ENCODE measurements around the gene NKX2-8. TPM values are rescaled to one million over a fixed set of nuclear protein-coding genes. Genes with fewer than 3 reads are reported as not detected.

NKX2-8 gene
- total RNA-seq = not detected
- polyA plus RNA-seq = not detected

- Histone ChIP-seq H3K4me3 (ENCODE audit: low read depth, low read length) (peak within 1 kb of the TSS; percentile 39), H3K36me3 (ENCODE audit: insufficient read depth) (no peaks in the 10 kb centered on the region), H3K4me1 (ENCODE audit: insufficient read depth) (no peaks in the 10 kb centered on the region), H3K27ac (ENCODE audit: low read depth) (no peak within 1 kb of the TSS)
- 1% methylated on average over 62 of the region's 62 CpGs for WGBS
- DNase-seq (ENCODE audit: extremely low spot score) = no peak
These were observed at the start of gene NKX2-8 for GRCh38 chr14:36582011-36582873. TSS of gene NKX2-8 (minus strand) at chr14:36582614. CDS start at chr14:36582389, 225 bp downstream.

GRCh38 chr14:36627981-36628380 is 45.6 kb upstream of the NKX2-8 start:
- H3K4me3 ChIP-seq (ENCODE audit: low read depth, low read length) = no peak overlapping the region
- 55% methylated on average over 3 of the region's 3 CpGs for WGBS
- H3K27ac ChIP-seq (ENCODE audit: low read depth) = no peak overlapping the region
- no peak for DNase-seq (ENCODE audit: extremely low spot score)
- H3K4me1 ChIP-seq (ENCODE audit: insufficient read depth) = no peaks in the 10 kb centered on the region
- no peaks in the 10 kb centered on the region for H3K36me3 ChIP-seq (ENCODE audit: insufficient read depth)

DNA sequence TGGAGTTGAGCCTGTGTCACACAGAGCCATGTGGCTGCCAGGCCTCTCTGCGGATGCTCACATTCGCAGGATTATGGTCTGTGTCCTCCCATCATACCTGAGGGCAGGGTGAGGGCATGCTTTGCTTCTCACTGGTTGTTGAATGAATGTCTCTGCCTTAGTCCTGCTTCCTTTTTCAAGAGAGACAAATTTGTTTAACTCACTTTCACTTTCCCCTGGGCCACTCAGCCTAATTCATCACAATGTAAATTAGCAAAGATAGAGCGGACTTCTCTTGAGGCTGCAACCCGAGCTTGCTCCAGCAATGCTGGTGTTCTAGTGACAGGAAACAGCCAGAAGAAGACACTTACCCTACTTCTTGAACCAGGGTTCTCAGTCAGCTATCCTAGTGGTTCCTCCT is 43.7 kb upstream of the NKX2-8 start:
- WGBS = 73% methylated on average over 4 of the region's 4 CpGs
- no peak overlapping the region for H3K27ac ChIP-seq (ENCODE audit: low read depth)
- no peak for DNase-seq (ENCODE audit: extremely low spot score)
- H3K36me3 ChIP-seq (ENCODE audit: insufficient read depth) = no peaks in the 10 kb centered on the region
- no peaks in the 10 kb centered on the region for H3K4me1 ChIP-seq (ENCODE audit: insufficient read depth)
- H3K4me3 ChIP-seq (ENCODE audit: low read depth, low read length) = no peak overlapping the region

GRCh38 chr14:36625436-36625835 is 43.0 kb upstream of the NKX2-8 start:
- 76% methylated on average over 4 of the region's 4 CpGs for WGBS
- H3K27ac ChIP-seq (ENCODE audit: low read depth) = no peak overlapping the region
- no peak for DNase-seq (ENCODE audit: extremely low spot score)

GRCh38 chr14:36625014-36625413 is 42.6 kb upstream of the NKX2-8 start:
- WGBS = 83% methylated on average over 1 of the region's 1 CpG
- no peak overlapping the region for H3K27ac ChIP-seq (ENCODE audit: low read depth)
- DNase-seq (ENCODE audit: extremely low spot score) = no peak
- H3K4me1 ChIP-seq (ENCODE audit: insufficient read depth) = no peaks in the 10 kb centered on the region
- H3K4me3 ChIP-seq (ENCODE audit: low read depth, low read length) = no peak overlapping the region
- H3K36me3 ChIP-seq (ENCODE audit: insufficient read depth) = no peaks in the 10 kb centered on the region

More at GRCh38 chr14:36625436-36625835, 43.0 kb upstream of the NKX2-8 start:
- Histone ChIP-seq H3K36me3 (ENCODE audit: insufficient read depth) (no peaks in the 10 kb centered on the region), H3K4me3 (ENCODE audit: low read depth, low read length) (no peak overlapping the region), H3K4me1 (ENCODE audit: insufficient read depth) (no peaks in the 10 kb centered on the region)

GRCh38 chr14:36619853-36620252 is 37.4 kb upstream of the NKX2-8 start:
- H3K4me3 ChIP-seq (ENCODE audit: low read depth, low read length) = no peak overlapping the region
- H3K4me1 ChIP-seq (ENCODE audit: insufficient read depth) = no peaks in the 10 kb centered on the region
- H3K27ac ChIP-seq (ENCODE audit: low read depth) = no peak overlapping the region
- H3K36me3 ChIP-seq (ENCODE audit: insufficient read depth) = no peaks in the 10 kb centered on the region
- 81% methylated on average over 2 of the region's 2 CpGs for WGBS
- no peak for DNase-seq (ENCODE audit: extremely low spot score)

- whole genome bisulfite sequencing = 55% methylated on average over 3 of the region's 3 CpGs
These were observed 36.7 kb upstream of the NKX2-8 start for GRCh38 chr14:36619131-36619530.

DNA sequence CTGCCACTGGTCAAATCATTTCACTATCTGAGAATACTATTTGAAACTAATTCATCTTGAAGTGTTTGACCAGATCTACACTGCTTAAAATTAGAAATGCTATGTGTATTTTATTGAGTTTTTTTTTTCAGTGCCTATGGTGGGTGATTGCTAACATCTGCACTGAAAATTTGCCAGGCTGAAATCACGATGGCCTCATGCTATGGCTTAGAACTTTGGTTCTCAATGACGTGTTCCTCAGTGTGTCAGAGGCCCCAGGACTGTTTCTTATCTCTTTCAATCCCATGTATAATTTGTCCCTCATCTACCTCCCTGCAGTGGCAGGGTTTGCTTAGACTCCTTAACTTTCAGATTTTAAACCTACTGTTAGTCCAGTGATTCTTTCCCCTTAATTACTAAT is 36.2 kb upstream of the NKX2-8 start:
- DNase-seq (ENCODE audit: extremely low spot score) = no peak
- WGBS = 38% methylated on average over 2 of the region's 2 CpGs
- H3K36me3 ChIP-seq (ENCODE audit: insufficient read depth) = no peaks in the 10 kb centered on the region
- H3K4me3 ChIP-seq (ENCODE audit: low read depth, low read length) = no peak overlapping the region
- H3K27ac ChIP-seq (ENCODE audit: low read depth) = no peak overlapping the region
- no peaks in the 10 kb centered on the region for H3K4me1 ChIP-seq (ENCODE audit: insufficient read depth)

More at GRCh38 chr14:36619131-36619530, 36.7 kb upstream of the NKX2-8 start:
- Histone ChIP-seq H3K27ac (ENCODE audit: low read depth) (no peak overlapping the region), H3K4me1 (ENCODE audit: insufficient read depth) (no peaks in the 10 kb centered on the region), H3K4me3 (ENCODE audit: low read depth, low read length) (no peak overlapping the region), H3K36me3 (ENCODE audit: insufficient read depth) (no peaks in the 10 kb centered on the region)
- no peak for DNase-seq (ENCODE audit: extremely low spot score)

- H3K4me1 ChIP-seq (ENCODE audit: insufficient read depth) = no peaks in the 10 kb centered on the region
- no peaks in the 10 kb centered on the region for H3K36me3 ChIP-seq (ENCODE audit: insufficient read depth)
These were observed 35.4 kb upstream of the NKX2-8 start for GRCh38 chr14:36617824-36618223.

GRCh38 chr14:36605506-36605857 is 23.1 kb upstream of the NKX2-8 start:
- H3K27ac ChIP-seq (ENCODE audit: low read depth) = no peak overlapping the region
- H3K4me1 ChIP-seq (ENCODE audit: insufficient read depth) = no peaks in the 10 kb centered on the region
- 31% methylated on average over 1 of the region's 1 CpG for WGBS
- no peaks in the 10 kb centered on the region for H3K36me3 ChIP-seq (ENCODE audit: insufficient read depth)
- no peak for DNase-seq (ENCODE audit: extremely low spot score)
- H3K4me3 ChIP-seq (ENCODE audit: low read depth, low read length) = no peak overlapping the region

More at GRCh38 chr14:36617824-36618223, 35.4 kb upstream of the NKX2-8 start:
- no peak for DNase-seq (ENCODE audit: extremely low spot score)
- Histone ChIP-seq H3K4me3 (ENCODE audit: low read depth, low read length) (no peak overlapping the region), H3K27ac (ENCODE audit: low read depth) (no peak overlapping the region)
- WGBS = 52% methylated on average over 5 of the region's 5 CpGs

DNA sequence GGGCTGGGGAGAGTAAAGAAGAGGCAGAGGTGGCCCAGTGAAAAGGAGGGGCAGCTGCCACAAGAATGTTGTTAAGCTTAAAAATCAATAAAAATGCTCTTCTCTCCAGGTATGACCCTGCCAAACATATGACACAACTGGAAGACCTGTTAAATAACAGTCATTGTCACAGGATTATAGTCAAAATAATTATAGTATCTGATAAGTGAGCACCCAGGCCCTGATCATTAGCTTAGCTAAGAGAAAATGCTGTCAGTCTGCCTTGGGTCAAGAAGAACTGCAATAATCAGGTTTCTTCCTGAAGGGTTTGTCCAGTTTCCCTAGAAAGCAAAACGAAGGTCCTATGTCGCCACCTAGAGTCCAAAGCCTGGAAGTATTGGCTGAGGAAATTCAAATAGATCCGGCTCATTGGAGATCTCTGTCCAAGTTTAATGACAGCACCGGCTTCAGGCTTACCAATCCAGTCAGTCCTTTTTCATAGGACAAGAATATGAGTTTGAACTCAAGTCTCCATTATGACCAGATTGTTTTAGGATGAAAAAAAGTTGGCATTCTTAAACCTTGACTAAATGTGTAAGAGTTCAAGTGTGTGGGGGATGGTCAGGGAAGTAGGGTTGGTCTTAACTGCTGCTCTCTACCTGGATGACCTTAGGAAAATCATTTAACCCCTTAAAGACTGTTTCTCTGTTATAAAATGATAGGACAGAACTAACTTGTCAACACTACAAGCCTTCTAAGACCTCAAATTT is 22.5 kb upstream of the NKX2-8 start:
- no peaks in the 10 kb centered on the region for H3K36me3 ChIP-seq (ENCODE audit: insufficient read depth)
- no peaks in the 10 kb centered on the region for H3K4me1 ChIP-seq (ENCODE audit: insufficient read depth)
- peak; percentile 80 for DNase-seq (ENCODE audit: extremely low spot score)
- H3K4me3 ChIP-seq (ENCODE audit: low read depth, low read length) = no peak overlapping the region
- WGBS = under 1% methylated on average over 4 of the region's 4 CpGs
- H3K27ac ChIP-seq (ENCODE audit: low read depth) = no peak overlapping the region

GRCh38 chr14:36600431-36600830 is 18.0 kb upstream of the NKX2-8 start:
- H3K4me3 ChIP-seq (ENCODE audit: low read depth, low read length) = no peak overlapping the region
- DNase-seq (ENCODE audit: extremely low spot score) = no peak
- H3K4me1 ChIP-seq (ENCODE audit: insufficient read depth) = no peaks in the 10 kb centered on the region
- no peak overlapping the region for H3K27ac ChIP-seq (ENCODE audit: low read depth)
- H3K36me3 ChIP-seq (ENCODE audit: insufficient read depth) = no peaks in the 10 kb centered on the region
- 12% methylated on average over 3 of the region's 3 CpGs for WGBS

DNA sequence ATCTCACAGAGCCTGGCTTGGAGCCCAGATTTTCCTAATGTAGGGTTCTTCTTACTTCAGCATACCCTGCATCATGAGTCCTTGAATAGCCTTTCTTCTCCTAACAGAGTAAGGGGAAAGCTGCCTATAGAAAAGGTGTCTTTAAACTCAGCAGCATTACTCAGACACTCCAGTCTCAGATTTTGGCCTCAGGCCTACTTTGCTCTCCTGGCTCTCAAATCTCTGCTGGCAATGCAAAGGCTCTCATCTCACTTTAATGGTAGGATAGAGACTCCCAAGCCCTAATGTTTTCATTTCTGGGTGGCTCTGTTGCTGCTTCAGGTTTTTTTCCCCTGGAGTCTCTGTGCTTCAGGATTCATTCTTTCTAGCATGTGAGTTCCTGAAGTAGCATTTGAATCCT is 9.1 kb upstream of the NKX2-8 start:
- H3K36me3 ChIP-seq (ENCODE audit: insufficient read depth) = no peaks in the 10 kb centered on the region

DNA sequence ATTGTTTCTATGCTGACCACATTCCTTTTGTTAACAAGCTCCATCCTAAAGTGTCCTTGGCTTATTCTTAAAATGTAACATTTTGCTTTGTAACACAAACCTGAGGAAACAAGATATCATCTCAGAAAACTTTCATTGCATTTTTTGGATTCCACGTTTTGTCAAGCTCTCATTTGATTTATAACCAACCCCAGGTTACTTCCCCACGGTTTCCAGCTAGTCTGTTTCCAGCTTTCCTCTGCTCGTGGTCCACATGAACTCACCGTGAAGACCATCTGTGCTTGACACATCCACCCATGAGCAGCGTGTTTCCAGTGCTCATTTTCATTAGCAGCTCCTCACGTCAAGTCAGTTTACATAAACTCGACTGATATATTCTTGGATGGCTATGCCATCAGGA is 6.4 kb upstream of the NKX2-8 start:
- no peak overlapping the region for H3K4me3 ChIP-seq (ENCODE audit: low read depth, low read length)
- DNase-seq (ENCODE audit: extremely low spot score) = no peak
- no peak overlapping the region for H3K27ac ChIP-seq (ENCODE audit: low read depth)
- 3% methylated on average over 7 of the region's 7 CpGs for WGBS
- no peaks in the 10 kb centered on the region for H3K4me1 ChIP-seq (ENCODE audit: insufficient read depth)
- no peaks in the 10 kb centered on the region for H3K36me3 ChIP-seq (ENCODE audit: insufficient read depth)

More for the DNA sequence above, 9.1 kb upstream of the NKX2-8 start:
- no peak overlapping the region for H3K27ac ChIP-seq (ENCODE audit: low read depth)
- no peaks in the 10 kb centered on the region for H3K4me1 ChIP-seq (ENCODE audit: insufficient read depth)
- no peak for DNase-seq (ENCODE audit: extremely low spot score)
- H3K4me3 ChIP-seq (ENCODE audit: low read depth, low read length) = no peak overlapping the region

Data from urinary bladder (tissue), 4 donors.